A549 (cell line): ENCODE data around the gene ERN1. TPM values are rescaled to one million over a fixed set of nuclear protein-coding genes. Genes with fewer than 3 reads are reported as not detected.

Source experiments
- ATAC-seq, 2 experiments: fragments of 200-7000 bp in 1 of 2; fragments of >200 bp in 1 of 2; cut with Nextera tagmentation in 1 of 2; cut with Tn5 transposase in 1 of 2; 3 replicates each; pipeline versions ENCODE4 v1.8.0 to v1.9.1; 2018 to 2020; ENCODE audit warnings: mild to moderate bottlenecking in 1 of 2, moderate library complexity in 1 of 2
- CTCF ChIA-PET: fragments of 300-600 bp; sonication (Branson Sonifier 250); formaldehyde crosslinking; extraction: SDS; loops from one replicate; lab custom pipeline; 2021; ENCODE audit warnings: antibody characterized with exemption, inconsistent platforms; lab: Yijun Ruan, JAX
- POLR2A ChIA-PET: fragments of 350-600 bp; formaldehyde crosslinking; extraction: SDS; loops from one replicate; lab custom pipeline; 2021; ENCODE audit warnings: antibody characterized with exemption, inconsistent platforms; lab: Yijun Ruan, JAX
- DNase-seq, 2 experiments: peaks; one replicate each; pipeline versions ENCODE4 v3.0.0 to v3.0.0-alpha.2; 2011 to 2016; ENCODE audit warnings: low read depth in 1 of 2, low spot score in 1 of 2
- FAIRE-seq: peaks from 2 replicates; lab custom pipeline; 2011; peaks lifted over from hg19 to GRCh38; lab: Jason Lieb, UNC
- H3K27ac ChIP-seq, 2 experiments: fragments of >200 bp; sonication (Bioruptor Twin); formaldehyde crosslinking; 3 replicates each; pipeline ENCODE4 v1.5.1; 2016 to 2017
- H3K4me1 ChIP-seq: fragments of >200 bp; sonication (Bioruptor Twin); formaldehyde crosslinking; 3 replicates; pipeline ENCODE4 v1.6.1; 2016
- H3K4me2 ChIP-seq: fragments of >200 bp; sonication (Bioruptor Twin); formaldehyde crosslinking; 3 replicates; pipeline ENCODE4 v1.6.1; 2016
- H3K4me3 ChIP-seq: fragments of >200 bp; sonication (Bioruptor Twin); formaldehyde crosslinking; 3 replicates; pipeline ENCODE4 v1.5.1; 2016
- H3K9me3 ChIP-seq: fragments of >200 bp; sonication (Bioruptor Twin); formaldehyde crosslinking; 3 replicates; pipeline ENCODE4 v1.6.1; 2016
- BHLHE40 ChIP-seq: IDR thresholded peaks from 2 replicates; pipeline ENCODE4 v1.6.1; 2012; ENCODE audit warnings: low read depth, low read length, inconsistent platforms
- CBX2 ChIP-seq: fragments of 200-600 bp; sonication (generic); IDR thresholded peaks from 2 replicates; pipeline ENCODE4 v1.6.1; 2016; ENCODE audit warnings: low read depth, mild to moderate bottlenecking, borderline replicate concordance
- CBX8 ChIP-seq: fragments of 200-600 bp; sonication (generic); IDR thresholded peaks from 2 replicates; pipeline ENCODE4 v1.6.1; 2016
- CHD2 ChIP-seq: fragments of 150-350 bp; IDR thresholded peaks from 2 replicates; pipeline ENCODE4 v1.6.1; 2014; ENCODE audit warnings: low read length; ENCODE audit not compliant: partially characterized antibody
- CHD4 ChIP-seq: fragments of 200-600 bp; sonication (generic); IDR thresholded peaks from 2 replicates; pipeline ENCODE4 v1.6.1; 2016; ENCODE audit warnings: antibody characterized with exemption, mild to moderate bottlenecking, borderline replicate concordance
- CTCF ChIP-seq: fragments of >200 bp; sonication (Bioruptor Twin); formaldehyde crosslinking; IDR thresholded peaks from 3 replicates; pipeline ENCODE4 v1.5.1; 2016
- EHF ChIP-seq: fragments of 250-450 bp; sonication (Bioruptor Pico); IDR thresholded peaks from 2 replicates; pipeline ENCODE4 v1.5.0; 2020; ENCODE audit warnings: mild to moderate bottlenecking
- EHMT2 ChIP-seq: fragments of 200-600 bp; sonication (generic); IDR thresholded peaks from 2 replicates; pipeline ENCODE4 v1.6.1; 2016; ENCODE audit warnings: antibody characterized with exemption, low read depth, mild to moderate bottlenecking, moderate library complexity
- EP300 ChIP-seq, 2 experiments: fragments of >200 bp; sonication (Bioruptor Twin); formaldehyde crosslinking; IDR thresholded peaks; 2 replicates in 1 of 2; 3 replicates in 1 of 2; pipeline ENCODE4 v1.6.1; 2016 to 2017
- ESRRA ChIP-seq: fragments of 150-350 bp; IDR thresholded peaks from 2 replicates; pipeline ENCODE4 v1.6.1; 2014; ENCODE audit warnings: mild to moderate bottlenecking, low read length, borderline replicate concordance
- FOSL2 ChIP-seq, 2 experiments: fragments of 450-650 bp in 1 of 2; fragments of >200 bp in 1 of 2; sonication (Bioruptor Twin) in 1 of 2; formaldehyde crosslinking; IDR thresholded peaks; 2 replicates each; pipeline versions ENCODE4 v1.5.0 to v1.6.1; 2016 to 2020; ENCODE audit warnings: mild to moderate bottlenecking in 1 of 2, moderate library complexity in 1 of 2
- FOXS1 ChIP-seq: fragments of 250-450 bp; sonication (Bioruptor Pico); IDR thresholded peaks from 2 replicates; pipeline ENCODE4 v1.5.0; 2020; ENCODE audit warnings: mild to moderate bottlenecking, moderate library complexity
- GATA3 ChIP-seq: IDR thresholded peaks from 2 replicates; pipeline ENCODE4 v1.6.1; 2012; ENCODE audit warnings: borderline replicate concordance
- HDAC2 ChIP-seq: fragments of 200-600 bp; sonication (generic); IDR thresholded peaks from 2 replicates; pipeline ENCODE4 v1.6.1; 2016
- HES2 ChIP-seq: fragments of >200 bp; sonication (Bioruptor Twin); formaldehyde crosslinking; IDR thresholded peaks from 2 replicates; pipeline ENCODE4 v1.6.1; 2016
- HEYL ChIP-seq: fragments of 250-450 bp; sonication (Bioruptor Pico); IDR thresholded peaks from 2 replicates; pipeline ENCODE4 v1.8.0; 2021; ENCODE audit warnings: mild to moderate bottlenecking, moderate library complexity
- HOXB5 ChIP-seq: fragments of 250-450 bp; sonication (Bioruptor Pico); IDR thresholded peaks from 2 replicates; pipeline ENCODE4 v1.5.0; 2020; ENCODE audit warnings: mild to moderate bottlenecking, moderate library complexity
- JUN ChIP-seq, 2 experiments: fragments of >200 bp; sonication (Bioruptor Twin); formaldehyde crosslinking; IDR thresholded peaks; 2 replicates in 1 of 2; 3 replicates in 1 of 2; pipeline ENCODE4 v1.6.1; 2016 to 2017
- JUNB ChIP-seq: fragments of >200 bp; sonication (Bioruptor Twin); formaldehyde crosslinking; IDR thresholded peaks from 2 replicates; pipeline ENCODE4 v1.6.1; 2016
- KDM5A ChIP-seq: fragments of 200-600 bp; sonication (generic); IDR thresholded peaks from 2 replicates; pipeline ENCODE4 v1.6.1; 2016; ENCODE audit warnings: antibody characterized with exemption, mild to moderate bottlenecking
- MAFK ChIP-seq: fragments of 450-650 bp; IDR thresholded peaks from 2 replicates; pipeline ENCODE4 v1.6.1; 2014; ENCODE audit not compliant: partially characterized antibody
- MAZ ChIP-seq: fragments of 150-350 bp; IDR thresholded peaks from 2 replicates; pipeline ENCODE4 v1.6.1; 2014; ENCODE audit warnings: antibody characterized with exemption, low read depth, low read length, borderline replicate concordance
- MYC ChIP-seq: IDR thresholded peaks from 2 replicates; pipeline ENCODE4 v1.6.1; 2012; ENCODE audit warnings: mild to moderate bottlenecking, inconsistent platforms, low read length, improper control_type of control experiment, borderline replicate concordance
- NFE2L2 ChIP-seq: fragments of 150-350 bp; conservative IDR thresholded peaks from 2 replicates; pipeline ENCODE4 v1.6.1; 2014; ENCODE audit warnings: low read length
- NR3C1 ChIP-seq: fragments of >200 bp; sonication (Bioruptor Twin); formaldehyde crosslinking; IDR thresholded peaks from 3 replicates; pipeline ENCODE4 v1.6.1; 2017
- POLR2A ChIP-seq: IDR thresholded peaks from 2 replicates; pipeline ENCODE4 v1.6.1; 2012; ENCODE audit warnings: mild to moderate bottlenecking, low read length
- RAD21 ChIP-seq, 2 experiments: fragments of >200 bp in 1 of 2; sonication (Bioruptor Twin) in 1 of 2; formaldehyde crosslinking in 1 of 2; IDR thresholded peaks in 1 of 2; conservative IDR thresholded peaks in 1 of 2; 2 replicates in 1 of 2; 3 replicates in 1 of 2; pipeline ENCODE4 v1.6.1; 2012 to 2018; ENCODE audit warnings: inconsistent platforms in 1 of 2
- RARB ChIP-seq: fragments of 250-450 bp; sonication (Bioruptor Pico); IDR thresholded peaks from 2 replicates; pipeline ENCODE4 v1.8.0; 2021; ENCODE audit warnings: mild to moderate bottlenecking, moderate library complexity
- RCOR1 ChIP-seq: fragments of 150-350 bp; IDR thresholded peaks from 2 replicates; pipeline ENCODE4 v1.6.1; 2014; ENCODE audit warnings: antibody characterized with exemption, low read length, low read depth
- RFX5 ChIP-seq: fragments of 450-650 bp; IDR thresholded peaks from 2 replicates; pipeline ENCODE4 v1.7.1; 2014; ENCODE audit warnings: antibody characterized with exemption, mild to moderate bottlenecking, moderate library complexity
- SREBF2 ChIP-seq: fragments of 450-650 bp; IDR thresholded peaks from 2 replicates; pipeline ENCODE4 v1.6.1; 2014; ENCODE audit warnings: mild to moderate bottlenecking, moderate library complexity
- TFCP2L1 ChIP-seq: fragments of 250-450 bp; sonication (Bioruptor Pico); IDR thresholded peaks from 2 replicates; pipeline ENCODE4 v1.5.0; 2021; ENCODE audit warnings: mild to moderate bottlenecking
- TP53 ChIP-seq: fragments of 250-450 bp; sonication (Bioruptor Pico); IDR thresholded peaks from 2 replicates; pipeline ENCODE4 v1.5.0; 2021; ENCODE audit warnings: mild to moderate bottlenecking, moderate library complexity
- ZC3H11A ChIP-seq: fragments of 450-650 bp; IDR thresholded peaks from 2 replicates; pipeline ENCODE4 v1.6.1; 2014; ENCODE audit warnings: antibody characterized with exemption, mild to moderate bottlenecking
- ZFP36 ChIP-seq: fragments of 450-650 bp; IDR thresholded peaks from 2 replicates; pipeline ENCODE4 v1.6.1; 2014; ENCODE audit warnings: borderline replicate concordance; ENCODE audit not compliant: partially characterized antibody
- ZSCAN20 ChIP-seq: fragments of 250-450 bp; sonication (Bioruptor Pico); IDR thresholded peaks from 2 replicates; pipeline ENCODE4 v1.8.0; 2022; ENCODE audit warnings: mild to moderate bottlenecking, moderate library complexity
- WGBS: methylation state at CpG from one replicate; pipeline ENCODE4 v1.1.6; 2017; ENCODE audit errors: missing lambda C conversion rate; 5-methylcytosine and 5-hydroxymethylcytosine counted together
- polyA plus RNA-seq, 4 experiments: library from polyadenylated mRNA; depleted of rRNA in 3 of 4; stranded (reverse); fragments of >200 nt; fragmentation: RNase III in 1 of 4; extraction: RNeasy Plus Mini Kit Qiagen cat#74134 plus additional on column Dnase treatment in 1 of 4; gene quantifications; 2 replicates in 3 of 4; 3 replicates in 1 of 4; pipeline ENCODE4 v1.2.3, GENCODE V29; 2011 to 2017
- TF ChIP-seq, protein P1 (sequence below): fragments of 250-450 bp; sonication (Bioruptor Pico); IDR thresholded peaks from 2 replicates; pipeline ENCODE4 v1.5.0; 2020; ENCODE audit warnings: low read depth, mild to moderate bottlenecking, moderate library complexity
- TF ChIP-seq, protein P2 (sequence below): fragments of 450-650 bp; IDR thresholded peaks from 2 replicates; pipeline ENCODE4 v1.6.1; 2014; ENCODE audit warnings: antibody characterized with exemption

ERN1 gene
- polyA plus RNA-seq, 2 of the 4 experiments (the other 2 are of a cell fraction): 4.1 to 19.8 TPM

- no peak overlapping the region for H3K4me3 ChIP-seq
- H3K4me2 ChIP-seq: peak overlapping the region; percentile 69
- ATAC-seq: peak in 1 of 2 experiments; percentile 35; a peak in 3 of 6 replicates
- ChIA-PET POLR2A (interaction anchor here (0.6 to 1.7 kb wide), 4 partner anchors 10 to 61 kb away, joined by 3 to 11 read pairs (median 8); no protein-coding TSS in a partner anchor), CTCF (interaction anchor here (0.6 to 5.2 kb wide), 11 partner anchors 8 to 59 kb away, joined by 3 to 26 read pairs (median 4); no protein-coding TSS in a partner anchor)
- FAIRE-seq: no peak
- peaks cover 75% of the 10 kb centered on the region for H3K4me1 ChIP-seq
- H3K27ac ChIP-seq: peak overlapping the region; percentile 88 to 89
- H3K9me3 ChIP-seq: no peaks in the 10 kb centered on the region
- WGBS: 34% methylated on average over 10 of the region's 10 CpGs
- peak in 1 of 2 experiments; percentile 75 for DNase-seq
- TF ChIP-seq HES2 (no peak), BHLHE40 (no peak), RCOR1 (peak; percentile 59; the same call in 1 of the 2 replicates), CTCF (no peak), MYC (0 out of 2 replicates have a peak, but pooled peaks have one; percentile 30), RFX5 (no peak), CBX2 (no peak), FOSL2 (IDR thresholded peaks at IDR 0.05) (0 out of 2 replicates have a peak, but pooled peaks have one; percentile 11), FOSL2 (CRISPR knock-in tag; IDR thresholded peaks at IDR 0.05) (no peak), MAZ (no peak), EHMT2 (no peak), RAD21 (conservative IDR thresholded peaks at IDR 0.05 in 1 of 2, IDR thresholded peaks at IDR 0.05 in 1 of 2) (0 out of 5 replicates have a peak, but pooled peaks of 1 of the 2 experiments have one; percentile 27), TP53 (CRISPR knock-in tag) (no peak), NR3C1 (no peak), ZC3H11A (no peak), MAFK (no peak), EHF (CRISPR knock-in tag) (no peak), RARB (no peak), POLR2A (no peak), HOXB5 (CRISPR knock-in tag) (no peak), EP300 (IDR thresholded peaks at IDR 0.05) (peak; percentile 32 to 36; a peak in 1 of 5 replicates), SREBF2 (no peak), JUN (IDR thresholded peaks at IDR 0.05) (peak; percentile 38 to 40; a peak in 2 of 5 replicates), GATA3 (peak; percentile 51), CBX8 (no peak), CHD4 (peak; percentile 85; the same call in 1 of the 2 replicates), TFCP2L1 (CRISPR knock-in tag) (no peak), FOXS1 (CRISPR knock-in tag) (no peak), KDM5A (no peak), ESRRA (no peak), HEYL (CRISPR knock-in tag) (no peak), NFE2L2 (no peak), ZFP36 (no peak), HDAC2 (peak; percentile 88; the same call in 1 of the 2 replicates), JUNB (peak; percentile 44; the same call in 1 of the 2 replicates), CHD2 (no peak), ZSCAN20 (CRISPR knock-in tag) (no peak)
- TF ChIP-seq, protein P1, sequence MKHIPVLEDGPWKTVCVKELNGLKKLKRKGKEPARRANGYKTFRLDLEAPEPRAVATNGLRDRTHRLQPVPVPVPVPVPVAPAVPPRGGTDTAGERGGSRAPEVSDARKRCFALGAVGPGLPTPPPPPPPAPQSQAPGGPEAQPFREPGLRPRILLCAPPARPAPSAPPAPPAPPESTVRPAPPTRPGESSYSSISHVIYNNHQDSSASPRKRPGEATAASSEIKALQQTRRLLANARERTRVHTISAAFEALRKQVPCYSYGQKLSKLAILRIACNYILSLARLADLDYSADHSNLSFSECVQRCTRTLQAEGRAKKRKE: no peak
- TF ChIP-seq, protein P2, sequence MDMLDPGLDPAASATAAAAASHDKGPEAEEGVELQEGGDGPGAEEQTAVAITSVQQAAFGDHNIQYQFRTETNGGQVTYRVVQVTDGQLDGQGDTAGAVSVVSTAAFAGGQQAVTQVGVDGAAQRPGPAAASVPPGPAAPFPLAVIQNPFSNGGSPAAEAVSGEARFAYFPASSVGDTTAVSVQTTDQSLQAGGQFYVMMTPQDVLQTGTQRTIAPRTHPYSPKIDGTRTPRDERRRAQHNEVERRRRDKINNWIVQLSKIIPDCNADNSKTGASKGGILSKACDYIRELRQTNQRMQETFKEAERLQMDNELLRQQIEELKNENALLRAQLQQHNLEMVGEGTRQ: no peak
Measured at GRCh38 chr17:64084086-64084939, 45.6 kb downstream of the ERN1 start.
